ENCODE measurements around the gene NTRK1. TPM values are rescaled to one million over a fixed set of nuclear protein-coding genes. Genes with fewer than 3 reads are reported as not detected.

NTRK1 gene
- total and polyA plus RNA-seq, 3 donors from 2014 or later: 4.7 to 38.8 (median 14.6) TPM

GRCh38 chr1:156898161-156898566 lies 37.5 kb downstream of the NTRK1 start:
- Histone ChIP-seq H3K4me3 (no peak overlapping the region), H3K4me1 (peaks cover 41% of the 10 kb centered on the region), H3K36me3 (ENCODE audit: low read depth, missing control alignments) (no peaks in the 10 kb centered on the region), H3K27me3 (no peaks in the 10 kb centered on the region), H3K9me3 (no peaks in the 10 kb centered on the region), H3K27ac (peak overlapping the region; percentile 18 to 90)
- DNase-seq: no peak
- intact Hi-C loops (cut with DNase I; ENCODE audit: low total_unique reads): no loop called here
- TF ChIP-seq POLR2A (IDR thresholded peaks at IDR 0.05) (no peak), CTCF (IDR thresholded peaks at IDR 0.05) (no peak)
- 29 to 40% methylated on average over 11 to 13 of the region's 13 CpGs for WGBS, 2 donors

- Histone ChIP-seq H3K4me3 (no peak overlapping the region), H3K9me3 (no peaks in the 10 kb centered on the region), H3K27ac (peak overlapping the region in 1 of 2 donors; percentile 90), H3K27me3 (no peaks in the 10 kb centered on the region), H3K4me1 (peaks cover 42% of the 10 kb centered on the region), H3K36me3 (ENCODE audit: low read depth, missing control alignments) (no peaks in the 10 kb centered on the region)
- intact Hi-C loops (cut with DNase I; ENCODE audit: low total_unique reads): no loop called here
- TF ChIP-seq POLR2A (IDR thresholded peaks at IDR 0.05) (no peak), CTCF (IDR thresholded peaks at IDR 0.05) (no peak)
- 67 to 78% methylated on average over 12 of the region's 12 CpGs for WGBS, 2 donors
- no peak for DNase-seq
These were observed 38.5 kb downstream of the NTRK1 start for GRCh38 chr1:156898971-156899664.

- DNase-seq: no peak
- Histone ChIP-seq H3K4me1 (peaks cover 48% of the 10 kb centered on the region), H3K4me3 (no peak overlapping the region), H3K9me3 (no peaks in the 10 kb centered on the region), H3K36me3 (ENCODE audit: low read depth, missing control alignments) (no peaks in the 10 kb centered on the region), H3K27me3 (no peaks in the 10 kb centered on the region), H3K27ac (peak overlapping the region in 1 of 2 donors; percentile 38)
- intact Hi-C loops (cut with DNase I; ENCODE audit: low total_unique reads): no loop called here
- 61 to 63% methylated on average over 12 of the region's 12 CpGs for WGBS, 2 donors
- TF ChIP-seq CTCF (IDR thresholded peaks at IDR 0.05): no peak
- TF ChIP-seq POLR2A (IDR thresholded peaks at IDR 0.05): no peak
These were observed 39.5 kb downstream of the NTRK1 start for GRCh38 chr1:156899956-156900718.

GRCh38 chr1:156900896-156901589 lies 40.4 kb downstream of the NTRK1 start:
- no peaks in the 10 kb centered on the region for H3K36me3 ChIP-seq (ENCODE audit: low read depth, missing control alignments)
- H3K4me1 ChIP-seq: peaks cover 57% of the 10 kb centered on the region
- H3K9me3 ChIP-seq: no peaks in the 10 kb centered on the region
- no peaks in the 10 kb centered on the region for H3K27me3 ChIP-seq
- DNase-seq: no peak
- peak overlapping the region; percentile 7 to 13 for H3K27ac ChIP-seq
- TF ChIP-seq POLR2A (IDR thresholded peaks at IDR 0.05): no peak
- intact Hi-C loops (cut with DNase I; ENCODE audit: low total_unique reads): no loop called here
- 72 to 82% methylated on average over 6 of the region's 6 CpGs for WGBS, 2 donors
- no peak overlapping the region for H3K4me3 ChIP-seq

GRCh38 chr1:156901590-156901900 lies 40.9 kb downstream of the NTRK1 start:
- Histone ChIP-seq H3K9me3 (no peaks in the 10 kb centered on the region), H3K27ac (peak overlapping the region; percentile 7 to 13), H3K36me3 (ENCODE audit: low read depth, missing control alignments) (no peaks in the 10 kb centered on the region), H3K4me1 (peaks cover 57% of the 10 kb centered on the region), H3K27me3 (no peaks in the 10 kb centered on the region), H3K4me3 (no peak overlapping the region)
- WGBS, 2 donors: 82 to 84% methylated on average over 4 of the region's 4 CpGs
- intact Hi-C loops (cut with DNase I; ENCODE audit: low total_unique reads): no loop called here
- DNase-seq: no peak
- TF ChIP-seq CTCF (IDR thresholded peaks at IDR 0.05): no peak
- TF ChIP-seq POLR2A (IDR thresholded peaks at IDR 0.05): no peak

Data from testis (tissue), 3 donors.